OCI-LY7 (cell line): ENCODE results near the gene OPALIN. TPM values are rescaled to one million over a fixed set of nuclear protein-coding genes. Genes with fewer than 3 reads are reported as not detected.

Experiments used
- BruUV-seq: library from RNA; stranded (reverse); fragments of 400-500 nt; replicated peaks from 2 replicates; lab custom pipeline; 2021; lab: Mats Ljungman, UMichigan
- CTCF ChIA-PET: fragments of 300-600 bp; sonication (Branson Sonifier 250); formaldehyde crosslinking; loops from one replicate; lab custom pipeline; 2022; ENCODE audit warnings: antibody characterized with exemption; ENCODE audit not compliant: unreplicated experiment; lab: Charles Lee
- POLR2A ChIA-PET: fragments of 300-600 bp; sonication (Branson Sonifier 250); formaldehyde crosslinking; loops from one replicate; lab custom pipeline; 2022; ENCODE audit warnings: antibody characterized with exemption; lab: Charles Lee
- DNase-seq: peaks from one replicate; pipeline ENCODE4 v3.0.0-alpha.2; 2015; ENCODE audit warnings: low spot score
- H2AFZ ChIP-seq: fragments of 200-600 bp; sonication (generic), shearing (Covaris generic); 2 replicates; pipeline ENCODE4 v1.6.1; 2014; ENCODE audit warnings: mild to moderate bottlenecking, antibody characterized with exemption, low read length, moderate library complexity
- H3K27ac ChIP-seq: fragments of 200-600 bp; sonication (generic); 2 replicates; pipeline ENCODE4 v1.5.1; 2014; ENCODE audit warnings: mixed run types, low read depth, mild to moderate bottlenecking, moderate library complexity, low read length, inconsistent platforms; ENCODE audit not compliant: poor library complexity, severe bottlenecking
- H3K36me3 ChIP-seq: fragments of 200-600 bp; sonication (generic); 2 replicates; pipeline ENCODE4 v1.6.1; 2014; ENCODE audit warnings: mild to moderate bottlenecking, antibody characterized with exemption, low read length, moderate library complexity, mixed read lengths; ENCODE audit not compliant: insufficient read depth
- H3K4me1 ChIP-seq: fragments of 200-600 bp; sonication (generic); 2 replicates; pipeline ENCODE4 v1.5.1; 2014; ENCODE audit warnings: mild to moderate bottlenecking, low read length; ENCODE audit not compliant: insufficient read depth, poor library complexity, severe bottlenecking
- H3K4me2 ChIP-seq: fragments of 200-600 bp; sonication (generic); 2 replicates; pipeline ENCODE4 v1.6.1; 2014; ENCODE audit warnings: mild to moderate bottlenecking, low read length
- H3K4me3 ChIP-seq: fragments of 200-600 bp; sonication (generic); 2 replicates; pipeline ENCODE4 v1.5.1; 2014; ENCODE audit warnings: mild to moderate bottlenecking, low read depth, low read length; ENCODE audit not compliant: poor library complexity, severe bottlenecking
- H3K79me2 ChIP-seq: fragments of 200-600 bp; sonication (generic); 2 replicates; pipeline ENCODE4 v1.6.1; 2016; ENCODE audit warnings: low read depth, mild to moderate bottlenecking, low read length, moderate library complexity, mixed read lengths; ENCODE audit not compliant: insufficient read depth
- H3K9me2 ChIP-seq: fragments of 200-600 bp; sonication (generic); 2 replicates; pipeline ENCODE4 v1.6.1; 2016; ENCODE audit warnings: mild to moderate bottlenecking, low read length, mixed read lengths; ENCODE audit not compliant: insufficient read depth
- H3K9me3 ChIP-seq: fragments of 200-600 bp; sonication (generic); 2 replicates; pipeline ENCODE4 v1.6.1; 2014; ENCODE audit warnings: mild to moderate bottlenecking, mixed run types, low read length, mixed read lengths
- H4K20me1 ChIP-seq: fragments of 200-600 bp; sonication (generic); 2 replicates; pipeline ENCODE4 v1.6.1; 2014; ENCODE audit warnings: mild to moderate bottlenecking, antibody characterized with exemption, low read length, moderate library complexity, mixed read lengths; ENCODE audit not compliant: insufficient read depth
- EZH2phosphoT487 ChIP-seq: fragments of 200-600 bp; sonication (generic); IDR thresholded peaks from 2 replicates; pipeline ENCODE4 v1.6.1; 2018; ENCODE audit warnings: low read depth, borderline replicate concordance, mild to moderate bottlenecking, mixed run types, antibody characterized with exemption, low read length, moderate library complexity, mixed read lengths
- intact Hi-C: fragments of 100-400 bp; cut with micrococcal nuclease; formaldehyde crosslinking; loops from one replicate; pipeline ENCODE4 v1.10.0; 2022; ENCODE audit not compliant: unreplicated experiment
- total RNA-seq, 2 experiments: library from RNA; depleted of rRNA in 1 of 2; stranded (reverse); fragments of >200 nt in 1 of 2; shearing (Covaris generic) in 1 of 2; gene quantifications; 2 replicates each; pipeline ENCODE4 v1.2.3, GENCODE V29; 2014 to 2022
- TF ChIP-seq, protein P1 (sequence below): fragments of 200-600 bp; sonication (generic); conservative IDR thresholded peaks from 2 replicates; pipeline ENCODE4 v1.5.1; 2014; ENCODE audit warnings: mild to moderate bottlenecking, antibody characterized with exemption, low read length, moderate library complexity, mixed read lengths

OPALIN gene
- total RNA-seq, 2 experiments from 2014 or later = not detected

DNA sequence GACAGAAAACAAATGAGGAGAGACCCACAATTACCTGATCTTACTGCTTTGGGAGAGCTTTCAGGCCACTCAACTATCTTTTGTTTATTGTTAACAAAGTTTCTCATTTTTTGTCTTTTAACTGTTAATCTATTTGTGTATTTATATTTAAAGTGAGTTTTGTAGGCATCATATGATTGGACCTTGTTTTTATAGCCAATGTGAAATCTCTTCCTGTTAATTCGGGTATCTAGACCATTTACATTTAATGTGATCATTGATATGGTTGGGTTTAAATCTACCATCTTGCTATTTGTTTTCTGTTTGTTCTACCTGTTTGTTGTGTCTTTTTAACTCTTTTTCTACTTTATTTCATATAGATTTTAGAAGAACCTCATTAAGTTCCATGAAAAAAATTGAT is 12.5 kb downstream of the OPALIN start:
- H3K4me1 ChIP-seq = peaks cover 9% of the 10 kb centered on the region
- no peaks in the 10 kb centered on the region for H4K20me1 ChIP-seq
- no peaks in the 10 kb centered on the region for H3K9me2 ChIP-seq
- no peak overlapping the region for H3K4me3 ChIP-seq
- BruUV-seq = no TSS peak
- H3K9me3 ChIP-seq = peaks cover 20% of the 10 kb centered on the region
- no peak for TF ChIP-seq EZH2phosphoT487
- TF ChIP-seq, protein P1, sequence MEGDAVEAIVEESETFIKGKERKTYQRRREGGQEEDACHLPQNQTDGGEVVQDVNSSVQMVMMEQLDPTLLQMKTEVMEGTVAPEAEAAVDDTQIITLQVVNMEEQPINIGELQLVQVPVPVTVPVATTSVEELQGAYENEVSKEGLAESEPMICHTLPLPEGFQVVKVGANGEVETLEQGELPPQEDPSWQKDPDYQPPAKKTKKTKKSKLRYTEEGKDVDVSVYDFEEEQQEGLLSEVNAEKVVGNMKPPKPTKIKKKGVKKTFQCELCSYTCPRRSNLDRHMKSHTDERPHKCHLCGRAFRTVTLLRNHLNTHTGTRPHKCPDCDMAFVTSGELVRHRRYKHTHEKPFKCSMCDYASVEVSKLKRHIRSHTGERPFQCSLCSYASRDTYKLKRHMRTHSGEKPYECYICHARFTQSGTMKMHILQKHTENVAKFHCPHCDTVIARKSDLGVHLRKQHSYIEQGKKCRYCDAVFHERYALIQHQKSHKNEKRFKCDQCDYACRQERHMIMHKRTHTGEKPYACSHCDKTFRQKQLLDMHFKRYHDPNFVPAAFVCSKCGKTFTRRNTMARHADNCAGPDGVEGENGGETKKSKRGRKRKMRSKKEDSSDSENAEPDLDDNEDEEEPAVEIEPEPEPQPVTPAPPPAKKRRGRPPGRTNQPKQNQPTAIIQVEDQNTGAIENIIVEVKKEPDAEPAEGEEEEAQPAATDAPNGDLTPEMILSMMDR = no peak
- intact Hi-C loops = no loop called here
- H3K36me3 ChIP-seq = no peaks in the 10 kb centered on the region
- H2AFZ ChIP-seq = no peak overlapping the region
- no peak overlapping the region for H3K4me2 ChIP-seq
- ChIA-PET POLR2A (no interaction called here), CTCF (no interaction called here)
- no peak overlapping the region for H3K27ac ChIP-seq
- no peaks in the 10 kb centered on the region for H3K79me2 ChIP-seq
- no peak for DNase-seq

DNA sequence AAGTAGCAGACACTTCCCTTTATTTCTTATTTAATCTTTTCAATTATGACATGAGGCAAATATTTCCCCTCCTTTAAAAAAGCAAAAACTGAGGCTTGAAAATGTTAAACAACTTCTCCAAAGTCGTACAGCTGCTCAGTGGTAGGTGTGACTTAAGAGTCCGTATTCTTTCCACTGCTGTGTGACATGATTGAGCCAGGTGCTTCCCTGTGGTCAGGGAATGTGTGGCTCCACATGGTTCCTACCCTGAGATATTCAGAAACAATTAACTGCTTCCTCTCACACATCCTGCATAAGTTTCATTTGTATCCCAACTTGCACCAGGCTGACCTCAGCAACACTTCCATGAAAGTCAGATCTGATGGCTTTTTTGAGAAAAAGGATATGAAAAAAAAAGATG is 13.6 kb downstream of the OPALIN start:
- Histone ChIP-seq H3K4me2 (no peak overlapping the region), H3K9me2 (no peaks in the 10 kb centered on the region), H3K79me2 (no peaks in the 10 kb centered on the region), H3K9me3 (peaks cover 20% of the 10 kb centered on the region), H3K27ac (no peak overlapping the region), H3K4me1 (peaks cover 9% of the 10 kb centered on the region), H2AFZ (no peak overlapping the region), H3K36me3 (no peaks in the 10 kb centered on the region), H3K4me3 (no peak overlapping the region), H4K20me1 (no peaks in the 10 kb centered on the region)
- no peak for DNase-seq
- CTCF ChIA-PET = no interaction called here
- no TSS peak for BruUV-seq
- TF ChIP-seq, protein P1 = no peak
- no peak for TF ChIP-seq EZH2phosphoT487
- intact Hi-C loops = no loop called here
- POLR2A ChIA-PET = interaction anchor here (0.7 kb wide), 1 partner anchor 364 kb away, joined by 3 read pairs; no protein-coding TSS in a partner anchor

DNA sequence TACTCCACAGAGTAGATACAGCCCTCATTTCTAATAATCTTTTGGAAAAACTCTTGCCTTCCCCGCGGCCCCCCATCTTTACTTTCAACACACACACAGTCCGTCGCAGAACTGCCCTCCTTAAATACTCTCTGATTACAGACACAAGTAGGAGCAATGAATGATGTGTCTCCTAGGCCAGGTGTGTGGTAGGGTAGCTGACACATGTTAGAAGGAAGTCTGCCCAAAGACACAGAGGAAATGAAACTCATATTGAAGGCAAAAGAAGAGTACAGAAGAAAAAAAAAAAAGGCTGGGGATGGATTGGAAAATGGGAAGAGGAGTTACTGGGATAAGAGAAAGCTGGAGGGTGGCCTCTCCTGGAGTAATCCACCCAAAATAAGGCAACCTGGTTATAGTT is 14.6 kb downstream of the OPALIN start:
- Histone ChIP-seq H3K9me3 (peaks cover 20% of the 10 kb centered on the region), H4K20me1 (no peaks in the 10 kb centered on the region), H3K36me3 (no peaks in the 10 kb centered on the region), H3K4me1 (peaks cover 13% of the 10 kb centered on the region), H3K4me3 (no peak overlapping the region), H3K27ac (no peak overlapping the region), H2AFZ (no peak overlapping the region), H3K4me2 (no peak overlapping the region), H3K9me2 (no peaks in the 10 kb centered on the region), H3K79me2 (no peaks in the 10 kb centered on the region)
- ChIA-PET CTCF (no interaction called here), POLR2A (interaction anchor here (0.8 kb wide), 1 partner anchor 15 kb away, joined by 3 read pairs; no protein-coding TSS in a partner anchor)
- intact Hi-C loops = no loop called here
- TF ChIP-seq, protein P1 = no peak
- no peak for TF ChIP-seq EZH2phosphoT487
- DNase-seq = peak; percentile 36
- BruUV-seq = no TSS peak
